Ascending aorta (tissue), 2 donors: ENCODE results near the gene DOP1A. TPM values are rescaled to one million over a fixed set of nuclear protein-coding genes. Genes with fewer than 3 reads are reported as not detected.

Experiments used
- DNase-seq, 2 donors: peaks; one replicate each; pipeline ENCODE4 v3.0.0-alpha.2; 2019; ENCODE audit warnings: low spot score in 2 of 2
- H3K27ac ChIP-seq, 2 donors: fragments of 200-600 bp; sonication (generic); one replicate each; pipeline ENCODE4 v1.5.1; 2016 to 2017; ENCODE audit warnings: mild to moderate bottlenecking in 1 of 2
- H3K27me3 ChIP-seq: fragments of 200-600 bp; sonication (generic); one replicate; pipeline ENCODE4 v1.5.1; 2017
- H3K36me3 ChIP-seq, 2 donors: fragments of 200-600 bp; sonication (generic); one replicate each; pipeline ENCODE4 v1.5.1; 2016
- H3K4me1 ChIP-seq, 2 donors: fragments of 200-600 bp; sonication (generic); one replicate each; pipeline ENCODE4 v1.5.1; 2016 to 2017; ENCODE audit warnings: mild to moderate bottlenecking in 1 of 2
- H3K4me3 ChIP-seq, 2 donors: fragments of 200-600 bp; sonication (generic); one replicate each; pipeline ENCODE4 v1.5.1; 2016 to 2017; ENCODE audit warnings: mild to moderate bottlenecking in 1 of 2
- H3K9me3 ChIP-seq, 2 donors: fragments of 200-600 bp; sonication (generic); one replicate each; pipeline ENCODE4 v1.5.1; 2016
- intact Hi-C: fragments of 100-400 bp; cut with DNase I; formaldehyde crosslinking; loops from one replicate; pipeline ENCODE4 v1.15.1; 2023
- total RNA-seq: library from RNA; depleted of rRNA; stranded (reverse); fragments of >200 nt; gene quantifications from one replicate; pipeline ENCODE4 v1.1.0, GENCODE V29; 2016
- TF ChIP-seq, protein P1 (sequence below), 3 experiments: fragments of 200-600 bp in 2 of 3; fragments of 450-650 bp in 1 of 3; sonication (generic) in 2 of 3; IDR thresholded peaks; one replicate each; pipeline ENCODE4 v1.5.1; 2016 to 2019; ENCODE audit warnings: antibody characterized with exemption in 3 of 3, mild to moderate bottlenecking in 1 of 3, moderate library complexity in 1 of 3

Gene DOP1A
- total RNA-seq, 1 donor from 2014 or later = 13.2 TPM

- no peak overlapping the region for H3K27ac ChIP-seq
- TF ChIP-seq, protein P1, sequence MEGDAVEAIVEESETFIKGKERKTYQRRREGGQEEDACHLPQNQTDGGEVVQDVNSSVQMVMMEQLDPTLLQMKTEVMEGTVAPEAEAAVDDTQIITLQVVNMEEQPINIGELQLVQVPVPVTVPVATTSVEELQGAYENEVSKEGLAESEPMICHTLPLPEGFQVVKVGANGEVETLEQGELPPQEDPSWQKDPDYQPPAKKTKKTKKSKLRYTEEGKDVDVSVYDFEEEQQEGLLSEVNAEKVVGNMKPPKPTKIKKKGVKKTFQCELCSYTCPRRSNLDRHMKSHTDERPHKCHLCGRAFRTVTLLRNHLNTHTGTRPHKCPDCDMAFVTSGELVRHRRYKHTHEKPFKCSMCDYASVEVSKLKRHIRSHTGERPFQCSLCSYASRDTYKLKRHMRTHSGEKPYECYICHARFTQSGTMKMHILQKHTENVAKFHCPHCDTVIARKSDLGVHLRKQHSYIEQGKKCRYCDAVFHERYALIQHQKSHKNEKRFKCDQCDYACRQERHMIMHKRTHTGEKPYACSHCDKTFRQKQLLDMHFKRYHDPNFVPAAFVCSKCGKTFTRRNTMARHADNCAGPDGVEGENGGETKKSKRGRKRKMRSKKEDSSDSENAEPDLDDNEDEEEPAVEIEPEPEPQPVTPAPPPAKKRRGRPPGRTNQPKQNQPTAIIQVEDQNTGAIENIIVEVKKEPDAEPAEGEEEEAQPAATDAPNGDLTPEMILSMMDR (IDR thresholded peaks at IDR 0.05) = no peak
- no peak overlapping the region for H3K4me3 ChIP-seq
- no peaks in the 10 kb centered on the region for H3K9me3 ChIP-seq
- DNase-seq = no peak
- peaks cover 55 to 61% of the 10 kb centered on the region in 2 donors for H3K36me3 ChIP-seq
- no peaks in the 10 kb centered on the region for H3K27me3 ChIP-seq
- no peaks in the 10 kb centered on the region for H3K4me1 ChIP-seq
- intact Hi-C loops = no loop called here
Measured at GRCh38 chr6:83176246-83176645, 108.8 kb downstream of the DOP1A start.

DNA sequence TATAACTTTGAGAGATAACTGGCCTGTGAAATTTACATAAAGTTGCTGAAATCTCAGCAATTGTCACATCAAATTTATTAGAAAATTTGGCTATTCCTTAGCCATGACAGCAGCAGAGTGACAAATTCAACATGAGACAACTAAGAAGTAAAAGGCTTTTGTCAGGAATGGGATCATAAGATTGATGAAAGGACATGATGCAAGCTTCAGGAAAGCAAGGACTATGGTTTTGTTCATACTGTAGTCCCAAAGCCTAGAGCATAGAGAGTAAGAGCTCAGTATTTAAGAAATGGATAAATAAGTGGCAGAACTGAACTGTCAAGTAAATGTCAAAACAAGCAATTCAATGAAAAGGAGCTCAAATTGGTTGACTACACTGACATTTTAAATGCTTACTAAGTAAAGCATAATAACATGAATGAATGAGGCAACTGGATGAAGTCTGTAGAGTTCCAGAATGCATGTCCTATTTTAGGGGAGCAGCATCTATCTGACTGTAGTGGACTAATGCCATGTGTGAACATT is 113.0 kb downstream of the DOP1A start:
- TF ChIP-seq, protein P1 (IDR thresholded peaks at IDR 0.05) = no peak
- Histone ChIP-seq H3K4me3 (no peak overlapping the region), H3K36me3 (peaks cover 34 to 66% of the 10 kb centered on the region in 2 donors), H3K27me3 (no peaks in the 10 kb centered on the region), H3K9me3 (no peaks in the 10 kb centered on the region), H3K27ac (no peak overlapping the region), H3K4me1 (no peaks in the 10 kb centered on the region)
- intact Hi-C loops = no loop called here
- no peak for DNase-seq

- H3K36me3 ChIP-seq = peaks cover 31 to 68% of the 10 kb centered on the region in 2 donors
- H3K27ac ChIP-seq = no peak overlapping the region
- no peaks in the 10 kb centered on the region for H3K9me3 ChIP-seq
- H3K4me1 ChIP-seq = no peaks in the 10 kb centered on the region
- no peaks in the 10 kb centered on the region for H3K27me3 ChIP-seq
- no peak for DNase-seq
- intact Hi-C loops = no loop called here
- H3K4me3 ChIP-seq = no peak overlapping the region
- TF ChIP-seq, protein P1 (IDR thresholded peaks at IDR 0.05) = no peak
Measured at GRCh38 chr6:83182114-83182513, 114.6 kb downstream of the DOP1A start.

DNA sequence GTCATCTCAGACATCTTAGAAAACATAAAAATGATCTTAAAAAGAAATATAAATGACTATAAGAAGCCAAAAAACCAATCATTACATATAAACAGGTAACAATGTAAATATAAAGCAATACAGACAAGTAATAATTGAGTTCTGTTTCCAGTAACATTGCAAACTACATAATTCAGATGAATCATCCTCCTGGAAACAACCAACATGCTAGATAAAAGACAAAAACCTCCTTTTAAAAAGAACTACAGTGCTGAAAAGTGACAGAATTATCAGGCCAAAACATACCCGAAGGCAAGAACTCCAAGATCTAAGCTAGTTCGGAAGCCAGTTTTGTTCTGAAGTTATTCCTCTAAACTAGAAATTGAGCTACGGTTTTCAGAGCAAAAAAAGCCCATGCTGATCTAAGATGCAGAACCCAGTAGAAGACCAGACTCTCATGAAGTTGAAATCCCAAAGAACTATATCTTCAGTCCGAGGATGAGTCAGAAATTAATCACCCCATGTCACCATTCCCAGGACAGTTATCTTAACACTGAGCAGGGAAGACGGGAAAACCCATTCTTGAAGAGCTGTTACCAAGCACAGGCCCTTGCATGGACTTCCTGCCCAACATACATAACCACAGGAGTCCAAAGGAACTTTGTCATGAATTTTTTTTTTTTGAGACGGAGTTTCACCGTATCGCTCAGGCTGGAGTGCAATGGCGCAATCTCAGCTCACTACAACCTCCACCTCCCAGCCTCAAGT is 115.8 kb downstream of the DOP1A start:
- Histone ChIP-seq H3K36me3 (peaks cover 32 to 58% of the 10 kb centered on the region in 2 donors), H3K9me3 (no peaks in the 10 kb centered on the region), H3K4me1 (no peaks in the 10 kb centered on the region), H3K27me3 (no peaks in the 10 kb centered on the region), H3K4me3 (no peak overlapping the region), H3K27ac (peak overlapping the region; percentile 2 to 38)
- no peak for DNase-seq
- TF ChIP-seq, protein P1 (IDR thresholded peaks at IDR 0.05) = no peak
- intact Hi-C loops = no loop called here

- H3K27me3 ChIP-seq = no peaks in the 10 kb centered on the region
- H3K4me3 ChIP-seq = no peak overlapping the region
- TF ChIP-seq, protein P1 (IDR thresholded peaks at IDR 0.05) = no peak
- no peaks in the 10 kb centered on the region for H3K4me1 ChIP-seq
- H3K27ac ChIP-seq = no peak overlapping the region
- no peaks in the 10 kb centered on the region for H3K9me3 ChIP-seq
- DNase-seq = no peak
- intact Hi-C loops = no loop called here
- peaks cover 30 to 60% of the 10 kb centered on the region in 2 donors for H3K36me3 ChIP-seq
Measured at GRCh38 chr6:83185096-83185495, 117.6 kb downstream of the DOP1A start.
